Measurements from ENCODE around the gene MYO10. TPM values are rescaled to one million over a fixed set of nuclear protein-coding genes. Genes with fewer than 3 reads are reported as not detected.

MYO10 gene
- total RNA-seq, 3 donors from 2014 or later = 8.6 to 22.6 (median 21.2) TPM

GRCh38 chr5:16859346-16859745 is 76.7 kb downstream of the MYO10 start:
- H3K27me3 ChIP-seq = no peaks in the 10 kb centered on the region
- TF ChIP-seq POLR2AphosphoS5 (IDR thresholded peaks at IDR 0.05) (no peak), CTCF (IDR thresholded peaks at IDR 0.05) (no peak), POLR2A (IDR thresholded peaks at IDR 0.05) (no peak)
- H3K27ac ChIP-seq = no peak overlapping the region

GRCh38 chr5:16858151-16858550 is 77.9 kb downstream of the MYO10 start:
- Histone ChIP-seq H3K4me3 (no peak overlapping the region), H3K27ac (no peak overlapping the region), H3K4me1 (no peaks in the 10 kb centered on the region), H3K9me3 (peaks cover 0 to 5% of the 10 kb centered on the region in 2 donors), H3K36me3 (no peaks in the 10 kb centered on the region), H3K27me3 (no peaks in the 10 kb centered on the region)
- TF ChIP-seq POLR2A (IDR thresholded peaks at IDR 0.05) = no peak
- TF ChIP-seq POLR2AphosphoS5 (IDR thresholded peaks at IDR 0.05) = no peak
- no peak for TF ChIP-seq CTCF (IDR thresholded peaks at IDR 0.05)
- DNase-seq (ENCODE audit: low spot score in 2 of 2) = no peak
- intact Hi-C loops (cut with DNase I; ENCODE audit: low total_unique reads) = loop anchor here (5.0 kb wide), 1 partner anchor 796 kb away; no protein-coding TSS in a partner anchor

More at GRCh38 chr5:16859346-16859745, 76.7 kb downstream of the MYO10 start:
- intact Hi-C loops (cut with DNase I; ENCODE audit: low total_unique reads) = loop anchor here (5.0 kb wide), 1 partner anchor 797 kb away; no protein-coding TSS in a partner anchor
- Histone ChIP-seq H3K4me1 (no peaks in the 10 kb centered on the region), H3K9me3 (peaks cover 0 to 5% of the 10 kb centered on the region in 2 donors), H3K36me3 (no peaks in the 10 kb centered on the region), H3K4me3 (no peak overlapping the region)
- no peak for DNase-seq (ENCODE audit: low spot score in 2 of 2)

GRCh38 chr5:16857635-16858034 is 78.5 kb downstream of the MYO10 start:
- TF ChIP-seq CTCF (IDR thresholded peaks at IDR 0.05) = no peak
- TF ChIP-seq POLR2A (IDR thresholded peaks at IDR 0.05) = no peak
- TF ChIP-seq POLR2AphosphoS5 (IDR thresholded peaks at IDR 0.05) = no peak
- no peak for DNase-seq (ENCODE audit: low spot score in 2 of 2)
- intact Hi-C loops (cut with DNase I; ENCODE audit: low total_unique reads) = loop anchor here (5.0 kb wide), 1 partner anchor 795 kb away; no protein-coding TSS in a partner anchor
- no peaks in the 10 kb centered on the region for H3K27me3 ChIP-seq
- no peak overlapping the region for H3K27ac ChIP-seq
- H3K4me3 ChIP-seq = no peak overlapping the region
- no peaks in the 10 kb centered on the region for H3K4me1 ChIP-seq
- no peaks in the 10 kb centered on the region for H3K36me3 ChIP-seq
- H3K9me3 ChIP-seq = peaks cover 0 to 5% of the 10 kb centered on the region in 2 donors

GRCh38 chr5:16856531-16856930 is 79.6 kb downstream of the MYO10 start:
- Histone ChIP-seq H3K36me3 (no peaks in the 10 kb centered on the region), H3K27me3 (no peaks in the 10 kb centered on the region), H3K4me3 (no peak overlapping the region), H3K27ac (no peak overlapping the region), H3K9me3 (peaks cover 0 to 5% of the 10 kb centered on the region in 2 donors), H3K4me1 (no peaks in the 10 kb centered on the region)
- DNase-seq (ENCODE audit: low spot score in 2 of 2) = no peak
- intact Hi-C loops (cut with DNase I; ENCODE audit: low total_unique reads) = loop anchor here (5.0 kb wide), 1 partner anchor 794 kb away; no protein-coding TSS in a partner anchor
- TF ChIP-seq POLR2AphosphoS5 (IDR thresholded peaks at IDR 0.05) (no peak), POLR2A (IDR thresholded peaks at IDR 0.05) (no peak)

GRCh38 chr5:16855898-16856297 is 80.2 kb downstream of the MYO10 start:
- intact Hi-C loops (cut with DNase I; ENCODE audit: low total_unique reads) = loop anchor here (5.0 kb wide), 1 partner anchor 794 kb away; no protein-coding TSS in a partner anchor
- Histone ChIP-seq H3K36me3 (no peaks in the 10 kb centered on the region), H3K4me3 (no peak overlapping the region), H3K27me3 (no peaks in the 10 kb centered on the region), H3K27ac (no peak overlapping the region), H3K4me1 (no peaks in the 10 kb centered on the region), H3K9me3 (peaks cover 0 to 5% of the 10 kb centered on the region in 2 donors)
- DNase-seq (ENCODE audit: low spot score in 2 of 2) = no peak
- TF ChIP-seq POLR2A (IDR thresholded peaks at IDR 0.05) = no peak

GRCh38 chr5:16855485-16855884 is 80.6 kb downstream of the MYO10 start:
- Histone ChIP-seq H3K9me3 (peaks cover 0 to 5% of the 10 kb centered on the region in 2 donors), H3K27me3 (no peaks in the 10 kb centered on the region), H3K4me3 (no peak overlapping the region), H3K27ac (no peak overlapping the region), H3K36me3 (no peaks in the 10 kb centered on the region), H3K4me1 (no peaks in the 10 kb centered on the region)
- no peak for TF ChIP-seq CTCF (IDR thresholded peaks at IDR 0.05)
- no peak for TF ChIP-seq POLR2AphosphoS5 (IDR thresholded peaks at IDR 0.05)
- no peak for TF ChIP-seq POLR2A (IDR thresholded peaks at IDR 0.05)
- intact Hi-C loops (cut with DNase I; ENCODE audit: low total_unique reads) = loop anchor here (5.0 kb wide), 1 partner anchor 793 kb away; no protein-coding TSS in a partner anchor
- no peak for DNase-seq (ENCODE audit: low spot score in 2 of 2)

Data from breast epithelium (tissue), 4 donors.